Ovary (tissue), 10 donors: ENCODE data around the gene SPIN2A. TPM values are rescaled to one million over a fixed set of nuclear protein-coding genes. Genes with fewer than 3 reads are reported as not detected.
A peak's percentile ranks its signal among the peaks of the same experiment; 100 is the strongest.
"Not testable (repeated sequence)": the region's sequence is repeated elsewhere in the genome, so short reads cannot be mapped to it uniquely, and the experiment has no call there.

Source experiments
- DNase-seq, 5 donors: peaks; one replicate each; pipeline ENCODE4 v3.0.0-alpha.2; 2019 to 2020
- H3K27ac ChIP-seq, 2 donors: fragments of 200-600 bp; one replicate each; pipeline versions ENCODE4 v1.5.1 to v1.8.0; 2019 to 2022
- H3K27me3 ChIP-seq: fragments of 200-600 bp; one replicate; pipeline ENCODE4 v1.8.0; 2022
- H3K36me3 ChIP-seq: fragments of 200-600 bp; sonication (generic); one replicate; pipeline ENCODE4 v1.5.1; 2019
- H3K4me1 ChIP-seq: one replicate; pipeline ENCODE4 v1.8.1; 2013; ENCODE audit warnings: mild to moderate bottlenecking, moderate library complexity; ENCODE audit not compliant: insufficient read depth
- H3K4me3 ChIP-seq: fragments of 200-600 bp; sonication (generic); one replicate; pipeline ENCODE4 v1.5.1; 2017
- H3K9me3 ChIP-seq, 2 donors: fragments of 200-600 bp in 1 of 2; sonication (generic) in 1 of 2; one replicate each; pipeline versions ENCODE4 v1.5.1 to v1.8.1; 2013 to 2019; ENCODE audit warnings: mild to moderate bottlenecking in 1 of 2, moderate library complexity in 1 of 2
- CTCF ChIP-seq, 3 donors: fragments of 450-650 bp in 2 of 3; fragments of 200-600 bp in 1 of 3; IDR thresholded peaks; one replicate each; pipeline versions ENCODE4 v1.5.1 to v1.8.0; 2016 to 2022; ENCODE audit warnings: antibody characterized with exemption in 3 of 3, mild to moderate bottlenecking in 1 of 3
- EP300 ChIP-seq: sonication (generic); formaldehyde crosslinking; IDR thresholded peaks from one replicate; pipeline ENCODE4 v1.6.1; 2017; ENCODE audit warnings: antibody characterized with exemption
- POLR2A ChIP-seq: fragments of 450-650 bp; IDR thresholded peaks from one replicate; pipeline ENCODE4 v1.6.1; 2017; ENCODE audit warnings: antibody characterized with exemption, mild to moderate bottlenecking, moderate library complexity
- WGBS, 3 donors: extraction: QIAGEN DNeasy Blood & Tissue Kit in 1 of 3; methylation state at CpG; one replicate each; pipeline versions ENCODE4 v1.1.5 to v1.1.7; 2013 to 2017; 5-methylcytosine and 5-hydroxymethylcytosine counted together
- intact Hi-C, 4 donors: fragments of 100-400 bp; cut with DNase I; formaldehyde crosslinking; loops; one replicate each; pipeline versions ENCODE4 v1.11.0 to v1.15.1; 2022 to 2023
- long read RNA-seq, 3 donors: library from polyadenylated mRNA in 2 of 3; unstranded in 2 of 3; transcript quantifications; one replicate each; pipeline ENCODE4 v2.0.0 and lab custom pipeline, GENCODE V29; 2021 to 2026
- polyA plus RNA-seq, 2 donors: library from polyadenylated mRNA; stranded (reverse); fragments of 200-250 nt in 1 of 2; fragments of 350-450 nt in 1 of 2; fragmentation: Illumina TruSeq in 1 of 2; extraction: RNeasy Lipid Tissue Mini Kit (QIAGEN cat#74804) in 1 of 2; gene quantifications; one replicate each; pipeline ENCODE4 v1.2.3, GENCODE V29; 2013 to 2014
- total RNA-seq, 7 donors: library from RNA; depleted of rRNA in 2 of 7; stranded (reverse); fragments of >200 nt in 2 of 7; fragmentation: NEBNext Ultra II Directional in 3 of 7; extraction: Animal tissue kit (Norgen Biotek cat#: 25700) in 3 of 7; gene quantifications; one replicate each; pipeline versions ENCODE4 v1.1.0 to v1.2.4, GENCODE V29; 2016 to 2023
- donor health status: DM: no; HTN: no; CAD: no; lungs with moderate emphysema.
- donor health status: DM: no; HTN: no; CAD: no.
- donor health status: Bipolar disorder and iron deficiency.
- donor health status: DM: yes; HTN: yes; CAD: no.
- donor health status: DM: no; HTN: no; CAD: no.
- donor health status: DM: yes; HTN: yes; CAD: no.

Gene SPIN2A
- total RNA-seq (under 1 TPM; 0.23 to 0.72 (median 0.48) TPM), polyA plus RNA-seq (under 1 TPM; 0.36 to 0.40 TPM)
- long read RNA-seq, donor 1, partial matches to known transcripts, result 0 of 1 reads
- long read RNA-seq, donor 1, other reads (novel, unspliced or antisense), result 0 of 1 reads
- long read RNA-seq, donor 2, result 0 reads
- long read RNA-seq, donor 3, result 0 reads

- intact Hi-C loops, H3K4me1 ChIP-seq, H3K27me3 ChIP-seq, H3K27ac ChIP-seq, H3K9me3 ChIP-seq, H3K4me3 ChIP-seq, H3K36me3 ChIP-seq: not testable (repeated sequence)
- peak; percentile 10 to 35 (median 16) for DNase-seq
- 29 to 44% (median 35%) methylated on average over 27 of the region's 27 CpGs for WGBS, 3 donors
Observed at GRCh38 chrX:57137073-57137472, at the start of gene SPIN2A. SPIN2A (minus strand) TSS chrX:57137397; CDS start chrX:57136597, 800 bp downstream.

- Histone ChIP-seq H3K27ac (no peak overlapping the region), H3K4me3 (no peak overlapping the region), H3K9me3 (no peaks in the 10 kb centered on the region), H3K4me1 (no peaks in the 10 kb centered on the region), H3K36me3 (no peaks in the 10 kb centered on the region), H3K27me3 (no peaks in the 10 kb centered on the region)
- intact Hi-C loops, result no loop called here
- DNase-seq, result no peak
- no peak for TF ChIP-seq EP300
- TF ChIP-seq POLR2A, result no peak
- no peak for TF ChIP-seq CTCF (IDR thresholded peaks at IDR 0.05)
Observed at GRCh38 chrX:57178605-57179004, 41.4 kb upstream of the SPIN2A start.

GRCh38 chrX:57177070-57177469 is 39.9 kb upstream of the SPIN2A start:
- intact Hi-C loops, result no loop called here
- H3K36me3 ChIP-seq, result no peaks in the 10 kb centered on the region
- no peak for TF ChIP-seq CTCF (IDR thresholded peaks at IDR 0.05)
- no peak overlapping the region for H3K4me3 ChIP-seq
- no peaks in the 10 kb centered on the region for H3K4me1 ChIP-seq
- H3K9me3 ChIP-seq, result peaks cover 0 to 3% of the 10 kb centered on the region in 2 donors
- DNase-seq, result no peak
- 23 to 29% (median 27%) methylated on average over 1 of the region's 1 CpG for WGBS, 3 donors
- H3K27ac ChIP-seq, result no peak overlapping the region
- H3K27me3 ChIP-seq, result no peaks in the 10 kb centered on the region

GRCh38 chrX:57172544-57172943 is 35.3 kb upstream of the SPIN2A start:
- Histone ChIP-seq H3K4me1 (no peaks in the 10 kb centered on the region), H3K27ac (no peak overlapping the region), H3K9me3 (peaks cover 0 to 3% of the 10 kb centered on the region in 2 donors), H3K4me3 (no peak overlapping the region), H3K36me3 (no peaks in the 10 kb centered on the region), H3K27me3 (no peaks in the 10 kb centered on the region)
- intact Hi-C loops, result no loop called here
- TF ChIP-seq CTCF (IDR thresholded peaks at IDR 0.05) (no peak), EP300 (no peak), POLR2A (no peak)
- no peak for DNase-seq
- WGBS, 3 donors, result 50 to 65% (median 53%) methylated on average over 6 of the region's 6 CpGs

- Histone ChIP-seq H3K9me3 (no peaks in the 10 kb centered on the region), H3K27me3 (no peaks in the 10 kb centered on the region), H3K4me3 (no peak overlapping the region), H3K27ac (no peak overlapping the region), H3K4me1 (no peaks in the 10 kb centered on the region), H3K36me3 (no peaks in the 10 kb centered on the region)
- TF ChIP-seq CTCF (IDR thresholded peaks at IDR 0.05), result no peak
- no peak for TF ChIP-seq EP300
- no peak for TF ChIP-seq POLR2A
- WGBS, 3 donors, result 56 to 63% (median 60%) methylated on average over 5 of the region's 5 CpGs
- DNase-seq, result no peak
- intact Hi-C loops, result no loop called here
Observed at GRCh38 chrX:57156397-57157049, 19.3 kb upstream of the SPIN2A start.
